Endothelial cell of umbilical vein (primary cell): ENCODE data around the gene DAZAP1.

Experiments used
- CTCF ChIP-seq, 2 donors: IDR thresholded peaks; 1 replicate in 1 of 2; 2 replicates in 1 of 2; pipeline ENCODE4 v1.5.1; 2011; ENCODE audit warnings: low read length in 2 of 2, mild to moderate bottlenecking in 2 of 2, moderate library complexity in 2 of 2, control low read depth in 1 of 2, inconsistent platforms in 1 of 2, low read depth in 1 of 2; ENCODE audit not compliant: insufficient read depth in 1 of 2; ENCODE audit errors: extremely low read depth in 1 of 2
- EZH2 ChIP-seq: IDR thresholded peaks from 2 replicates; pipeline ENCODE4 v1.6.1; 2012; ENCODE audit warnings: borderline replicate concordance, low read depth, mild to moderate bottlenecking, moderate library complexity, low read length, inconsistent platforms; ENCODE audit not compliant: severe bottlenecking
- FOS ChIP-seq: IDR thresholded peaks from 2 replicates; pipeline ENCODE4 v1.6.1; 2011; ENCODE audit warnings: mild to moderate bottlenecking, low read length, moderate library complexity, borderline replicate concordance; ENCODE audit not compliant: insufficient read depth
- JUN ChIP-seq: IDR thresholded peaks from 2 replicates; pipeline ENCODE4 v1.6.1; 2011; ENCODE audit warnings: borderline replicate concordance, low read depth; ENCODE audit not compliant: insufficient read length, insufficient read depth
- MAX ChIP-seq: IDR thresholded peaks from 2 replicates; pipeline ENCODE4 v1.6.1; 2011; ENCODE audit not compliant: insufficient read depth, insufficient read length
- MYC ChIP-seq: IDR thresholded peaks from one replicate; pipeline ENCODE4 v1.6.1; 2011; ENCODE audit warnings: mild to moderate bottlenecking, low read depth, low read length
- POLR2A ChIP-seq: IDR thresholded peaks from 2 replicates; pipeline ENCODE4 v1.6.1; 2012; ENCODE audit warnings: low read depth, mild to moderate bottlenecking, control low read depth, low read length
- POLR2AphosphoS5 ChIP-seq: IDR thresholded peaks from 2 replicates; pipeline ENCODE4 v1.6.1; 2012; ENCODE audit warnings: low read depth, mild to moderate bottlenecking, control low read depth, low read length, moderate library complexity; ENCODE audit not compliant: insufficient read depth

DNA sequence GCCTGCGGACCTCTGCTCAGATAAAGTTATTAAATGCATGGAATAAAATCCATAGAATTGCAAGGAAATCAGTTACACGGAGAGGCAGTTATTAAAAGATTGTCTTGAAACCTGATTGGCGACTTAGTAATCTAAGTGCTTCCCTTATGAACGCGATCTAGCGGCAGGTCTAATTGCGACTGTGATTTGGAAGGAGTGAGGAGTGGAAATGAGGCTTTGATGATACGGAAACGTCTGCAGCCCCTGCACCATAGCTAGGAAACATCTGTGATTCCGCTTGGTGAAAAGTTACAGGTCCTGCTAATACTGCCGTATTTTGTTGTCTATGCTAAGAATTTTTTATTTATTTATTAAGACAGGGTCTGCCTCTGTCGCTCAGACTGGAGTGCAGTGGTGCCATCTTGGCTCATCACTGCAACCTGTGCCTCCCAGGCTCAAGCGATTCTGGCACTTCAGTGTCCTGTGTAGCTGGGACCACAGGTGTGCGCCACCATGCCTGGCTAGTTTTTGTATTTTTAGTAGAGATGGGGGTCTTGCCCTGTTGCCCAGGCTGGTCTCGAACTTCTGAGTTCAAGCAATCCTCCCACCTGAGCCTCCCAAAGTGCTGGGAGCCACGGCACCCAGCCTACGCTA, 22.8 kb upstream of the DAZAP1 start:
- TF ChIP-seq CTCF (IDR thresholded peaks at IDR 0.05; ENCODE audit: extremely low read depth in 1 of 2, insufficient read depth in 1 of 2, low read depth in 1 of 2, low read length in 2 of 2), result no peak
- TF ChIP-seq POLR2A, result no peak
- TF ChIP-seq MAX, result no peak
- no peak for TF ChIP-seq EZH2
- TF ChIP-seq POLR2AphosphoS5, result no peak
- TF ChIP-seq FOS, result no peak
- no peak for TF ChIP-seq JUN
- no peak for TF ChIP-seq MYC
